Brain pericyte (primary cell): ENCODE results near the gene ARRDC1.
"Not testable (repeated sequence)": the region's sequence is repeated elsewhere in the genome, so short reads cannot be mapped to it uniquely, and the experiment has no call there.

ENCODE experiments used
- DNase-seq: peaks from one replicate; pipeline ENCODE4 v3.0.0-alpha.2; 2012; ENCODE audit warnings: low read depth, low spot score

ARRDC1 gene

GRCh38 chr9:137613259-137613658 lies 7.8 kb downstream of the ARRDC1 start:
- DNase-seq: no peak

- no peak for DNase-seq
These were observed 8.4 kb downstream of the ARRDC1 start for GRCh38 chr9:137613738-137614523.

GRCh38 chr9:137614631-137615386 lies 9.3 kb downstream of the ARRDC1 start:
- DNase-seq: no peak

- DNase-seq: no peak
These were observed 9.9 kb downstream of the ARRDC1 start for GRCh38 chr9:137615387-137615871.

GRCh38 chr9:137618105-137619067 lies 12.9 kb downstream of the ARRDC1 start, which contains the start of gene EHMT1:
TSS of gene EHMT1 (plus strand) at chr9:137619005. CDS start at chr9:137619029, 24 bp downstream.
- no peak for DNase-seq

- DNase-seq: no peak
These were observed 14.0 kb downstream of the ARRDC1 start for GRCh38 chr9:137619240-137620047.

- DNase-seq: no peak
These were observed 14.5 kb downstream of the ARRDC1 start for GRCh38 chr9:137620048-137620405.

- no peak for DNase-seq
These were observed 15.1 kb downstream of the ARRDC1 start for GRCh38 chr9:137620581-137620980.

- DNase-seq: no peak
These were observed 15.8 kb downstream of the ARRDC1 start for GRCh38 chr9:137621131-137621757.

- DNase-seq: not testable (repeated sequence)
These were observed 16.7 kb downstream of the ARRDC1 start for GRCh38 chr9:137622211-137622610.

- DNase-seq: no peak
These were observed 21.0 kb downstream of the ARRDC1 start for GRCh38 chr9:137626464-137626863.

- DNase-seq: not testable (repeated sequence)
These were observed 21.9 kb downstream of the ARRDC1 start for GRCh38 chr9:137627406-137627805.

- no peak for DNase-seq
These were observed 24.6 kb downstream of the ARRDC1 start for GRCh38 chr9:137630126-137630525.

- no peak for DNase-seq
These were observed 25.2 kb downstream of the ARRDC1 start for GRCh38 chr9:137630679-137631078.

GRCh38 chr9:137631345-137632229 lies 26.1 kb downstream of the ARRDC1 start:
- no peak for DNase-seq

- DNase-seq: no peak
These were observed 27.0 kb downstream of the ARRDC1 start for GRCh38 chr9:137632230-137633161.

- no peak for DNase-seq
These were observed 28.5 kb downstream of the ARRDC1 start for GRCh38 chr9:137634016-137634415.

GRCh38 chr9:137638680-137639079 lies 33.2 kb downstream of the ARRDC1 start:
- no peak for DNase-seq
